Skeletal muscle tissue (tissue), 4 donors: ENCODE data around the gene RRAD. TPM values are rescaled to one million over a fixed set of nuclear protein-coding genes. Genes with fewer than 3 reads are reported as not detected.

Experiments
- H3K27ac ChIP-seq: one replicate; pipeline ENCODE4 v1.7.0; 2013; ENCODE audit warnings: mild to moderate bottlenecking, low read depth, low read length, inconsistent platforms
- H3K27me3 ChIP-seq, 3 donors: one replicate each; pipeline ENCODE4 v1.7.0; 2013; ENCODE audit warnings: low read length in 3 of 3; ENCODE audit not compliant: control insufficient read depth in 3 of 3, insufficient read depth in 3 of 3
- H3K36me3 ChIP-seq, 3 donors: one replicate each; pipeline ENCODE4 v1.7.0; 2013; ENCODE audit warnings: low read length in 3 of 3; ENCODE audit not compliant: control insufficient read depth in 3 of 3, insufficient read depth in 3 of 3
- H3K4me1 ChIP-seq, 3 donors: one replicate each; pipeline ENCODE4 v1.7.0; 2013; ENCODE audit warnings: low read length in 3 of 3, mild to moderate bottlenecking in 3 of 3; ENCODE audit not compliant: control insufficient read depth in 3 of 3, insufficient read depth in 3 of 3
- H3K4me3 ChIP-seq, 3 donors: one replicate each; pipeline ENCODE4 v1.7.0; 2013; ENCODE audit warnings: low read length in 3 of 3
- H3K9ac ChIP-seq, 3 donors: one replicate each; pipeline ENCODE4 v1.7.0; 2013; ENCODE audit warnings: low read length in 3 of 3, mild to moderate bottlenecking in 3 of 3, moderate library complexity in 2 of 3, low read depth in 1 of 3
- H3K9me3 ChIP-seq, 3 donors: one replicate each; pipeline ENCODE4 v1.7.0; 2013; ENCODE audit warnings: low read length in 3 of 3; ENCODE audit not compliant: control insufficient read depth in 3 of 3
- total RNA-seq: library from RNA; depleted of rRNA; stranded (reverse); fragments of >200 nt; gene quantifications from one replicate; pipeline ENCODE4 v1.2.3, GENCODE V29; 2014
- donor health status: Osteomylitis.

Gene RRAD
- total RNA-seq, 1 donor from 2014 or later: 19.3 TPM

DNA sequence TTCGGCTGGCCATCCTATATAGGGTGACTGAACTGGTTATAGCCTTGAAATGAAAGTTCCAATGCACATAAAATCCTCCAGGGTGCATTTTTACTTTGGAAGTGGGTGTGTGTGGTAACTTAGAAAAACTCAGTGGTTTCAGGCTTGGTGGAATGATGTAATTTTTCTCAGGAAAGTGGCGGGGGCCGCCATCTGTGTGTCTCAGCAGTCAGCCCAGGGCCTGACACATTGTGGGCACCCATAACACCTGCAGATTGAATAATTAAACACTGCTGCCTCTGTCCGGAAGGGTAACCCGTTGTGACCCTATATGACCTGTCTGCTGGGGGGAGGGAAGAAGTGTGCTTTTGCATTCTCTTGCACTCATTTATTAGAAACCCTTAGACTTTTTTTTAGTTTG is 47.3 kb downstream of the RRAD start:
- no peak overlapping the region for H3K9ac ChIP-seq
- no peak overlapping the region for H3K4me3 ChIP-seq
- no peaks in the 10 kb centered on the region for H3K9me3 ChIP-seq
- no peaks in the 10 kb centered on the region for H3K27me3 ChIP-seq
- peaks cover 4 to 22% (median 15%) of the 10 kb centered on the region in 3 donors for H3K4me1 ChIP-seq
- H3K36me3 ChIP-seq: no peaks in the 10 kb centered on the region
- no peak overlapping the region for H3K27ac ChIP-seq

DNA sequence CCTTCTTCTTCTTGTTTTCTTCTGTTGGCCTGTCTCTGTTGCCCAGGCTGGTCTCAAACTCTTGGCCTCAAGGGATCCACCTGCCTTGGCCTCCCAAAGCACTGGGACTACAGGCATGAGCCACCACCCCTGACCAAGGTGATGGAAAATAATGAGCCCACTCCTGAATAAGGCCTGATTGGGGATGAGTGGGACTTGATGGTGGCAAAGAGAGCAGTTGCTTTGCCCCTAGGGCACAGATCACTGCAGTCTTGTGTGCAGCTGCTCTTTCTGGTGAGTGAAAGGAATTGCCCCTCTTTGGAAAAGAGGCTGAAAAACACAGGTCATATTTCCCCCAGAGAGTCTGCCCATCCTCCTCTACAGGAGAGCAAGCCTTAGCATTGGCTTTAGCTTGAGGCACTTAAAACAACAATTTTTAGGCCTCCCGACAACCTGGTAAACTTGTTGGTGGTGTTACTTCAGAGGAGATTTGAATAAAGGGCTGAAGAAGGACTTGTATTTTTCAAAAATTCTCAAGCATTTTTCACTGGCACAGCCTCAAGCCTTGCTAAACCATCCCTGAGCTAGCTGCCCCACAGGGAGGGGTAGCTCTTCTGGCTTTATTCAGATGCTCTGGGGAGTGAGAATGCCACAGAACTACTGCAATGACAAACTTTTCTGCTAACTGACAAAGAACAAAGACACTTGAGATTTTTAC is 51.1 kb downstream of the RRAD start:
- H3K9ac ChIP-seq: no peak overlapping the region
- H3K4me1 ChIP-seq: peaks cover 5 to 10% (median 5%) of the 10 kb centered on the region in 3 donors
- no peak overlapping the region for H3K4me3 ChIP-seq
- no peaks in the 10 kb centered on the region for H3K27me3 ChIP-seq
- no peak overlapping the region for H3K27ac ChIP-seq
- H3K36me3 ChIP-seq: no peaks in the 10 kb centered on the region
- H3K9me3 ChIP-seq: no peaks in the 10 kb centered on the region

DNA sequence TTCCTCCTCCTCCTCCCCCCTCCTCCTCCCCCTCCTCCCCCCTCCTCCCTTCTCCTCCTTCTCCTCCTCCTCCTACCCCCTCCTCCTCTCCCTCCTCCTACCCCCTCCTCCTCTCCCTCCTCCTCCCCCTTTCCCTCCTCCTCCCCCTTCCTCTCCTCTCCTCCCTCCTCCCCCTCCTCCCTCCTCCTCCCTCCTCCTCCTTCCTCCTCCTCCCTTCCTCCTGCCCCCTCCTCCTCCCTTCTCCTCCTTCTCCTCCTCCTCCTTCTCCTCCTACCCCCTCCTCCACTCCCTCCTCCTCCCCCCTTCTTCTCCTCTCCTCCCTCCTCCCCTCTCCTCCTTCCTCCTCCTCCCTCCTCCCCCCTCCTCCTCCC is 51.7 kb downstream of the RRAD start:
- H3K9me3 ChIP-seq: no peaks in the 10 kb centered on the region
- H3K4me3 ChIP-seq: no peak overlapping the region
- no peaks in the 10 kb centered on the region for H3K36me3 ChIP-seq
- H3K4me1 ChIP-seq: peaks cover 5 to 10% (median 5%) of the 10 kb centered on the region in 3 donors
- H3K9ac ChIP-seq: no peak overlapping the region
- no peaks in the 10 kb centered on the region for H3K27me3 ChIP-seq
- no peak overlapping the region for H3K27ac ChIP-seq

DNA sequence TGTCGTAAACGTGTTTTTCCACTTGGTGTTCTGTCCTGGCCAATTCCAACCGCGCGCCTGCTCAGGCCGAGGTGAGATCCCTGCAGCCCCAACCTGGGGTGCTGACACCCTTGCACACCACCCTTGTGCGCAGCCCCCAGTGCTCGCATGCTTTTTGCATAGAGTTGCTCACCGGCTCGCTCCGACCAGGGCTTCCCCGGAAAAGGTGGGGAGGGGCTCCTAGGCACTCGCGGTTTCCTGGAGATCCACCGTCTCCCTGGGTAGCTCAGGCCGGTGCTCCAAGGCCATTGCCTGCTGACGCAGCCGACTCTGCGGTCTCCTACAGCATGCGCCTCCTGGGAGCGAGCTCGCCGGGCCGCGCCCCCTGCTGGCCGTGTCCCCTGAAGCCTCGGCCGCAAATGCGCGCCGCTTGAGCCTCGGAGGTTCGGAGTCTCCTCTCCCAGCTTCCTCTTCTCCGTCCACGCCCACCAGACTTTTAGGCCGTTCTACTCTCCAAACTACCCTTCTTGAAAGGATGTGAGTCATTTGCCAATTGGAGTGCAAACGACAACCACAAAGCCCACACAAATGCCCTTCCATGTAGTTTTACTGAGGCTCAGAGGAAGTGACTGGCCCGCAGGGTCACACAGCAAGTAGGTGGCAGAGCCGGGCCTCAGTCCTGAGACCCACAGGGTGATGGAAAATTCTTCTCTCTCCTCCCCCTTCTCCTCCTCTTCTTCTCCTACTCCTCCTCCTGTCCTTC is 52.2 kb downstream of the RRAD start:
- Histone ChIP-seq H3K27me3 (no peaks in the 10 kb centered on the region), H3K9ac (peak overlapping the region; percentile 56 to 79 (median 74)), H3K4me1 (peaks cover 5 to 10% (median 5%) of the 10 kb centered on the region in 3 donors), H3K36me3 (no peaks in the 10 kb centered on the region), H3K9me3 (no peaks in the 10 kb centered on the region), H3K27ac (no peak overlapping the region), H3K4me3 (peak overlapping the region; percentile 57 to 74 (median 71))

DNA sequence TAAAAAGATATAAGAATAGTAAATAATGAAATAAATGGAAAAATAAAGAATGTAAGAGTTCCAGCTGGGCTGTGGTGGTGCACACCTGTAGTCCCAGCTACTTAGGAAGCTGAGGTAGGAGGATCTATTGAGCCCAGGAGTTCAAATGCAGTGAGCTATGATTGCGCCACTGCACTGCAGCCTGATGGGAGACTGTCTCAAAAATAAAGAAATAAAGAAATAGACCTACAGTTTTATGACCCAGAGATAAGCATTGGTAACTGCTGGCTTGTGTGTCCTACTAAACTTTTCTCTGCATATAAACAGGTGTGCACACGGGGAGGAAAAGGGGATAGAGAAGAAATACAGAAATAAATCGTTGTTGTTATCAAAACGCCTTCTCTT is 52.8 kb downstream of the RRAD start:
- Histone ChIP-seq H3K27ac (no peak overlapping the region), H3K4me1 (peaks cover 5 to 10% (median 5%) of the 10 kb centered on the region in 3 donors), H3K9me3 (no peaks in the 10 kb centered on the region), H3K27me3 (no peaks in the 10 kb centered on the region), H3K9ac (peak overlapping the region; percentile 50 to 79 (median 71)), H3K36me3 (no peaks in the 10 kb centered on the region), H3K4me3 (peak overlapping the region; percentile 57 to 74 (median 71))

DNA sequence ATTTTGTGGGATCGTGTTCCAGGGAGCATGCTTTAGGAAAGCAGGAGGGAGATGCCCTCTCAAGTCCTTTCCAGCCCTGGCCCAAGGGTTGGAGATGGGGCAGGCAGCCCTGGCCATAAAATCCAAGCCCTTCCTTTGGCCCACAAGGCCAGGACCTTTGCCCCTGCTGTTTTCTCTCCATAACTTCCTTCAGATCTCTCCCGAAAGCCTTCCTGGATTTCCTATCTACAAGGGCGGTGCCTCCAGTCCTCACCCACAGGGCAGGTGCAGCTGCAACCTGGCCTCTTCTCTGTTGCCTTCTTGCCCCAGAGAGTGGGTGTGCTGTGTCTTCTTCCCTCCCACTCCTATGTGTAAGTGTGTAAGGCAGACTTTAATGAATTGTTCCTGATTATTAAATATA is 53.5 kb downstream of the RRAD start:
- no peak overlapping the region for H3K27ac ChIP-seq
- H3K4me1 ChIP-seq: peaks cover 5 to 10% (median 5%) of the 10 kb centered on the region in 3 donors
- H3K27me3 ChIP-seq: no peaks in the 10 kb centered on the region
- no peaks in the 10 kb centered on the region for H3K9me3 ChIP-seq
- no peak overlapping the region for H3K9ac ChIP-seq
- no peaks in the 10 kb centered on the region for H3K36me3 ChIP-seq
- no peak overlapping the region for H3K4me3 ChIP-seq

Other genes starting within 250 kb of the RRAD start
- gene CMTM4, start 228.8 kb downstream of the RRAD start, total RNA-seq: 10.4 TPM
- 70.5 TPM for gene DYNC1LI2, start 173.9 kb downstream of the RRAD start, total RNA-seq
- not detected for gene TERB1, start 124.0 kb downstream of the RRAD start, total RNA-seq
- gene NAE1, start 94.6 kb downstream of the RRAD start, total RNA-seq: 32.9 TPM
- gene CA7, start 81.1 kb downstream of the RRAD start, total RNA-seq: not detected
- 2.6 TPM for gene PDP2, start 45.0 kb downstream of the RRAD start, total RNA-seq
- not detected for gene CDH16, start 6.7 kb downstream of the RRAD start, total RNA-seq
- 95.0 TPM for gene CIAO2B, start 8.9 kb upstream of the RRAD start, total RNA-seq
- 15.7 TPM for gene CES2, start 10.0 kb upstream of the RRAD start, total RNA-seq
- 0.52 TPM for gene CES3, start 35.7 kb upstream of the RRAD start, total RNA-seq
- 1.0 TPM for gene CES4A, start 63.1 kb upstream of the RRAD start, total RNA-seq
- gene CBFB, start 103.6 kb upstream of the RRAD start, total RNA-seq: 33.9 TPM
- 17.7 TPM for gene PHAF1, start 184.4 kb upstream of the RRAD start, total RNA-seq
- gene B3GNT9, start 225.5 kb upstream of the RRAD start, total RNA-seq: 7.8 TPM
- 6.3 TPM for gene TRADD, start 234.4 kb upstream of the RRAD start, total RNA-seq
- 1.6 TPM for gene FBXL8, start 234.4 kb upstream of the RRAD start, total RNA-seq
- 3.7 TPM for gene HSF4, start 239.2 kb upstream of the RRAD start, total RNA-seq
- gene NOL3, start 245.0 kb upstream of the RRAD start, total RNA-seq: 11.0 TPM